Liver (tissue), 9 donors: ENCODE data around the gene NFKB2. TPM values are rescaled to one million over a fixed set of nuclear protein-coding genes. Genes with fewer than 3 reads are reported as not detected.
A peak's percentile ranks its signal among the peaks of the same experiment; 100 is the strongest.

ENCODE experiments used
- DNase-seq: peaks from one replicate; pipeline ENCODE4 v3.0.0-alpha.2; 2017; ENCODE audit warnings: low spot score
- H3K27ac ChIP-seq, 2 donors: one replicate each; pipeline ENCODE4 v1.7.0; 2013; ENCODE audit warnings: inconsistent platforms in 2 of 2, low read length in 2 of 2, control low read depth in 1 of 2, low read depth in 1 of 2, mild to moderate bottlenecking in 1 of 2
- H3K27me3 ChIP-seq, 4 donors: one replicate each; pipeline versions ENCODE4 v1.6.1 to v1.7.0; 2013; ENCODE audit warnings: low read length in 3 of 4, inconsistent platforms in 1 of 4, mild to moderate bottlenecking in 1 of 4, moderate library complexity in 1 of 4; ENCODE audit not compliant: control insufficient read depth in 4 of 4, insufficient read depth in 4 of 4
- H3K36me3 ChIP-seq, 4 donors: one replicate each; pipeline versions ENCODE4 v1.6.1 to v1.7.0; 2013; ENCODE audit warnings: low read length in 3 of 4, mild to moderate bottlenecking in 3 of 4, low read depth in 1 of 4, moderate library complexity in 1 of 4; ENCODE audit not compliant: control insufficient read depth in 4 of 4, insufficient read depth in 3 of 4
- H3K4me1 ChIP-seq, 4 donors: one replicate each; pipeline versions ENCODE4 v1.6.1 to v1.7.0; 2013; ENCODE audit warnings: low read length in 3 of 4, mild to moderate bottlenecking in 3 of 4, moderate library complexity in 1 of 4; ENCODE audit not compliant: control insufficient read depth in 4 of 4, insufficient read depth in 4 of 4
- H3K4me3 ChIP-seq, 3 donors: one replicate each; pipeline versions ENCODE4 v1.6.1 to v1.7.0; 2013; ENCODE audit warnings: low read length in 3 of 3, control low read depth in 1 of 3, low read depth in 1 of 3, mild to moderate bottlenecking in 1 of 3
- H3K9ac ChIP-seq, 2 donors: one replicate each; pipeline ENCODE4 v1.7.0; 2013; ENCODE audit warnings: low read length in 2 of 2, mild to moderate bottlenecking in 2 of 2, moderate library complexity in 2 of 2, control low read depth in 1 of 2, low read depth in 1 of 2
- H3K9me3 ChIP-seq, 4 donors: one replicate each; pipeline versions ENCODE4 v1.6.1 to v1.7.0; 2013; ENCODE audit warnings: low read length in 3 of 4; ENCODE audit not compliant: control insufficient read depth in 4 of 4
- EGR1 ChIP-seq, 2 donors: IDR thresholded peaks; 2 replicates each; pipeline ENCODE4 v1.6.1; 2016 to 2018; ENCODE audit warnings: antibody characterized with exemption in 2 of 2, low read depth in 2 of 2
- FOXA1 ChIP-seq: IDR thresholded peaks from 2 replicates; pipeline ENCODE4 v1.6.1; 2016; ENCODE audit warnings: antibody characterized with exemption
- FOXA2 ChIP-seq: IDR thresholded peaks from 2 replicates; pipeline ENCODE4 v1.6.1; 2016; ENCODE audit warnings: antibody characterized with exemption
- HNF4A ChIP-seq, 2 donors: conservative IDR thresholded peaks; 2 replicates each; pipeline ENCODE4 v1.6.1; 2016; ENCODE audit warnings: antibody characterized with exemption in 2 of 2, mild to moderate bottlenecking in 2 of 2
- HNF4G ChIP-seq: IDR thresholded peaks from 2 replicates; pipeline ENCODE4 v1.6.1; 2016; ENCODE audit warnings: antibody characterized with exemption
- JUND ChIP-seq, 2 donors: IDR thresholded peaks; 2 replicates each; pipeline ENCODE4 v1.6.1; 2016; ENCODE audit warnings: antibody characterized with exemption in 2 of 2
- RXRA ChIP-seq, 2 donors: IDR thresholded peaks; 2 replicates each; pipeline ENCODE4 v1.6.1; 2017 to 2018; ENCODE audit warnings: antibody characterized with exemption in 2 of 2, mild to moderate bottlenecking in 1 of 2
- SP1 ChIP-seq: IDR thresholded peaks from 2 replicates; pipeline ENCODE4 v1.6.1; 2018; ENCODE audit warnings: antibody characterized with exemption, mild to moderate bottlenecking
- TAF1 ChIP-seq: conservative IDR thresholded peaks from 2 replicates; pipeline ENCODE4 v1.6.1; 2016; ENCODE audit warnings: antibody characterized with exemption, mild to moderate bottlenecking
- YY1 ChIP-seq: IDR thresholded peaks from 2 replicates; pipeline ENCODE4 v1.6.1; 2016; ENCODE audit warnings: antibody characterized with exemption, mild to moderate bottlenecking
- WGBS: extraction: QIAGEN DNeasy Blood & Tissue Kit; methylation state at CpG from one replicate; pipeline ENCODE4 v1.1.7; 2013; 5-methylcytosine and 5-hydroxymethylcytosine counted together
- polyA plus RNA-seq, 2 donors: library from polyadenylated mRNA; stranded (reverse) in 1 of 2; unstranded in 1 of 2; fragments of 200-250 nt in 1 of 2; fragments of >200 nt in 1 of 2; fragmentation: Nextera tagmentation in 1 of 2; extraction: Ambion mirVana in 1 of 2; gene quantifications; one replicate each; pipeline versions ENCODE4 v1.2.1 to v1.2.3, GENCODE V29; 2013 to 2015
- total RNA-seq, 2 donors: library from RNA; depleted of rRNA; stranded (reverse); fragments of >200 nt; gene quantifications; one replicate each; pipeline ENCODE4 v1.2.3, GENCODE V29; 2014
- TF ChIP-seq, protein P1 (sequence below): IDR thresholded peaks from 2 replicates; pipeline ENCODE4 v1.6.1; 2016; ENCODE audit warnings: antibody characterized with exemption
- TF ChIP-seq, protein P2 (sequence below): IDR thresholded peaks from 2 replicates; pipeline ENCODE4 v1.6.1; 2016; ENCODE audit warnings: antibody characterized with exemption, mild to moderate bottlenecking
- TF ChIP-seq, protein P3 (sequence below): IDR thresholded peaks from 2 replicates; pipeline ENCODE4 v1.6.1; 2016; ENCODE audit warnings: antibody characterized with exemption
- TF ChIP-seq, protein P4 (sequence below): fragments of 150-350 bp; IDR thresholded peaks from 2 replicates; pipeline ENCODE4 v1.5.1; 2017; ENCODE audit warnings: improper control_type of control experiment, low read depth, low read length; ENCODE audit not compliant: missing input control
- donor health status: healthy.
- donor health status: healthy.
- donor health status: healthy.
- donor health status: healthy.
- donor health status: healthy.

NFKB2 gene
- total and polyA plus RNA-seq, 4 donors: 1.8 to 8.5 (median 7.1) TPM

DNA sequence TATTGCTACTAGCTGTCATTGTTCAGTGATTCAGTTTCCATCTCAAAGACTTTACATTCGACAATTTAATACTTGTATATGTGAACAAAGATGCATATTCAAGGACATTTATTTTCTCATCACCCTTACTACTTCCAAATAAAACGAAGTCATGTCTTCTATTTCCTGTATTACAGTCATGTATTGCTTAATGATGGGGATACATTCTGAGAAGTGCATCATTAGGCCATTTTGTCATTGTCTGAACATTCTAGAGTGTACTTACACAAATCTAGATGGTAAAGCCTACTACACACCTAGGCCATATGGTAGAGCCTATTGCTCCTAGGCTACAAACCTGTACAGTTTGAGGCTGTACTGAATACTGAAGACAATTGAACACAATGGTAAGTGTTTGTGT, 49.3 kb downstream of the NFKB2 start:
- H3K36me3 ChIP-seq: no peaks in the 10 kb centered on the region
- TF ChIP-seq FOXA1: no peak
- TF ChIP-seq RXRA (IDR thresholded peaks at IDR 0.05): no peak
- TF ChIP-seq TAF1: no peak
- TF ChIP-seq, protein P1, sequence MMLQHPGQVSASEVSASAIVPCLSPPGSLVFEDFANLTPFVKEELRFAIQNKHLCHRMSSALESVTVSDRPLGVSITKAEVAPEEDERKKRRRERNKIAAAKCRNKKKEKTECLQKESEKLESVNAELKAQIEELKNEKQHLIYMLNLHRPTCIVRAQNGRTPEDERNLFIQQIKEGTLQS: no peak
- TF ChIP-seq EGR1 (IDR thresholded peaks at IDR 0.05; ENCODE audit: low read depth in 2 of 2): no peak
- TF ChIP-seq HNF4A (conservative IDR thresholded peaks at IDR 0.05): no peak
- no peak for TF ChIP-seq SP1
- no peak for TF ChIP-seq FOXA2
- TF ChIP-seq, protein P2, sequence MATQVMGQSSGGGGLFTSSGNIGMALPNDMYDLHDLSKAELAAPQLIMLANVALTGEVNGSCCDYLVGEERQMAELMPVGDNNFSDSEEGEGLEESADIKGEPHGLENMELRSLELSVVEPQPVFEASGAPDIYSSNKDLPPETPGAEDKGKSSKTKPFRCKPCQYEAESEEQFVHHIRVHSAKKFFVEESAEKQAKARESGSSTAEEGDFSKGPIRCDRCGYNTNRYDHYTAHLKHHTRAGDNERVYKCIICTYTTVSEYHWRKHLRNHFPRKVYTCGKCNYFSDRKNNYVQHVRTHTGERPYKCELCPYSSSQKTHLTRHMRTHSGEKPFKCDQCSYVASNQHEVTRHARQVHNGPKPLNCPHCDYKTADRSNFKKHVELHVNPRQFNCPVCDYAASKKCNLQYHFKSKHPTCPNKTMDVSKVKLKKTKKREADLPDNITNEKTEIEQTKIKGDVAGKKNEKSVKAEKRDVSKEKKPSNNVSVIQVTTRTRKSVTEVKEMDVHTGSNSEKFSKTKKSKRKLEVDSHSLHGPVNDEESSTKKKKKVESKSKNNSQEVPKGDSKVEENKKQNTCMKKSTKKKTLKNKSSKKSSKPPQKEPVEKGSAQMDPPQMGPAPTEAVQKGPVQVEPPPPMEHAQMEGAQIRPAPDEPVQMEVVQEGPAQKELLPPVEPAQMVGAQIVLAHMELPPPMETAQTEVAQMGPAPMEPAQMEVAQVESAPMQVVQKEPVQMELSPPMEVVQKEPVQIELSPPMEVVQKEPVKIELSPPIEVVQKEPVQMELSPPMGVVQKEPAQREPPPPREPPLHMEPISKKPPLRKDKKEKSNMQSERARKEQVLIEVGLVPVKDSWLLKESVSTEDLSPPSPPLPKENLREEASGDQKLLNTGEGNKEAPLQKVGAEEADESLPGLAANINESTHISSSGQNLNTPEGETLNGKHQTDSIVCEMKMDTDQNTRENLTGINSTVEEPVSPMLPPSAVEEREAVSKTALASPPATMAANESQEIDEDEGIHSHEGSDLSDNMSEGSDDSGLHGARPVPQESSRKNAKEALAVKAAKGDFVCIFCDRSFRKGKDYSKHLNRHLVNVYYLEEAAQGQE: no peak
- no peak for TF ChIP-seq JUND (IDR thresholded peaks at IDR 0.05)
- TF ChIP-seq, protein P3, sequence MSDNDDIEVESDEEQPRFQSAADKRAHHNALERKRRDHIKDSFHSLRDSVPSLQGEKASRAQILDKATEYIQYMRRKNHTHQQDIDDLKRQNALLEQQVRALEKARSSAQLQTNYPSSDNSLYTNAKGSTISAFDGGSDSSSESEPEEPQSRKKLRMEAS: no peak
- no peak for TF ChIP-seq YY1
- TF ChIP-seq HNF4G: no peak
- TF ChIP-seq, protein P4, sequence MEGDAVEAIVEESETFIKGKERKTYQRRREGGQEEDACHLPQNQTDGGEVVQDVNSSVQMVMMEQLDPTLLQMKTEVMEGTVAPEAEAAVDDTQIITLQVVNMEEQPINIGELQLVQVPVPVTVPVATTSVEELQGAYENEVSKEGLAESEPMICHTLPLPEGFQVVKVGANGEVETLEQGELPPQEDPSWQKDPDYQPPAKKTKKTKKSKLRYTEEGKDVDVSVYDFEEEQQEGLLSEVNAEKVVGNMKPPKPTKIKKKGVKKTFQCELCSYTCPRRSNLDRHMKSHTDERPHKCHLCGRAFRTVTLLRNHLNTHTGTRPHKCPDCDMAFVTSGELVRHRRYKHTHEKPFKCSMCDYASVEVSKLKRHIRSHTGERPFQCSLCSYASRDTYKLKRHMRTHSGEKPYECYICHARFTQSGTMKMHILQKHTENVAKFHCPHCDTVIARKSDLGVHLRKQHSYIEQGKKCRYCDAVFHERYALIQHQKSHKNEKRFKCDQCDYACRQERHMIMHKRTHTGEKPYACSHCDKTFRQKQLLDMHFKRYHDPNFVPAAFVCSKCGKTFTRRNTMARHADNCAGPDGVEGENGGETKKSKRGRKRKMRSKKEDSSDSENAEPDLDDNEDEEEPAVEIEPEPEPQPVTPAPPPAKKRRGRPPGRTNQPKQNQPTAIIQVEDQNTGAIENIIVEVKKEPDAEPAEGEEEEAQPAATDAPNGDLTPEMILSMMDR: no peak
- no peaks in the 10 kb centered on the region for H3K9me3 ChIP-seq
- no peak for DNase-seq
- 90% methylated on average over 2 of the region's 2 CpGs for WGBS
- H3K4me3 ChIP-seq: no peak overlapping the region
- H3K27me3 ChIP-seq: no peaks in the 10 kb centered on the region
- H3K4me1 ChIP-seq: peaks cover 0 to 5% (median 0%) of the 10 kb centered on the region in 4 donors
- H3K27ac ChIP-seq: no peak overlapping the region
- no peak overlapping the region for H3K9ac ChIP-seq

DNA sequence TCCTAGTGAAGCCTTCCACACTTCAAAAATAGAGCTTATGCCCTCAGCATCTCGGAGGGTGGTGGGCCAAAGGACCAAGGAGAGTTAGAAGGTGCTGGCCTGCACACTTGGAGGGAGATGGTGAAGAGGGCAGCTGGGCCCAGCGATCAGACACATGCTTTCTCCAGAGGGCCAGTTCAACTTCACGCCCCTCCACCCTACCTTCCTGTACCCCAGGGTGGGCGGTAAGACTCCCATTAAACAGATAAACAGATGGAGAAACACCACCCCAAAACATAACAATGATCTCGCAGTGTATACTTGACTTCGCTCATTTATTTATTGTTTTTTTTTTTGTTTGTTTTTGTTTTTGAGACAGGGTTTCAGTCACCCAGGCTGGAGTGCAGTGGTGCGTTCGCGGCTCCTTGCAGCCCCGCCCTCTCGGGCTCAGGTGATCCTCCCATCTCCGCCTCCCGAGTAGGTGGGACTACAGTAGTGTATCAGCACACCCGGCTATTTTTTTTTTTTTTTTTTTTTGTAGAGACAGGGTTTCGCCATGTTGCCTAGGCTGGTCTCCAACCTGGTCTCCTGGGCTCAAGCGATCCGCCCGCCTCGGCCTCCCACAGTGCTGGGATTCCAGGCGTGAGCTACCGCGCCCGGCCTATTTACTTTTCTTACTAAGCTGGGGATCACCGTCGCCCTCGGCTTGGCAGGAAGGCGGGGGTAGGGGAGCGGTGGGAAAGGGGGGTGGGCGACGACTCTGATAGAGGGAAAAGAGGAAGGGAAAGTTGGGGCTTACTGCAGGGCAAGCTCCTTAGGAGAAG, 54.0 kb downstream of the NFKB2 start:
- no peaks in the 10 kb centered on the region for H3K36me3 ChIP-seq
- H3K27ac ChIP-seq: peak overlapping the region; percentile 80 to 81
- H3K9ac ChIP-seq: peak overlapping the region; percentile 50 to 92
- 7% methylated on average over 30 of the region's 30 CpGs for WGBS
- DNase-seq: peak; percentile 74
- no peaks in the 10 kb centered on the region for H3K27me3 ChIP-seq
- no peak for TF ChIP-seq FOXA2
- TF ChIP-seq, protein P1: no peak
- TF ChIP-seq, protein P2: peak; percentile 29
- TF ChIP-seq YY1: peak; percentile 50
- no peak for TF ChIP-seq FOXA1
- no peak for TF ChIP-seq TAF1
- H3K4me1 ChIP-seq: peaks cover 4 to 27% (median 16%) of the 10 kb centered on the region in 4 donors
- H3K4me3 ChIP-seq: peak overlapping the region; percentile 50 to 99 (median 99)
- H3K9me3 ChIP-seq: no peaks in the 10 kb centered on the region
